ENCODE data around the gene MYO1B. TPM values are rescaled to one million over a fixed set of nuclear protein-coding genes. Genes with fewer than 3 reads are reported as not detected.

Gene MYO1B
- total RNA-seq, 1 experiment from 2014 or later, result 43.2 TPM

DNA sequence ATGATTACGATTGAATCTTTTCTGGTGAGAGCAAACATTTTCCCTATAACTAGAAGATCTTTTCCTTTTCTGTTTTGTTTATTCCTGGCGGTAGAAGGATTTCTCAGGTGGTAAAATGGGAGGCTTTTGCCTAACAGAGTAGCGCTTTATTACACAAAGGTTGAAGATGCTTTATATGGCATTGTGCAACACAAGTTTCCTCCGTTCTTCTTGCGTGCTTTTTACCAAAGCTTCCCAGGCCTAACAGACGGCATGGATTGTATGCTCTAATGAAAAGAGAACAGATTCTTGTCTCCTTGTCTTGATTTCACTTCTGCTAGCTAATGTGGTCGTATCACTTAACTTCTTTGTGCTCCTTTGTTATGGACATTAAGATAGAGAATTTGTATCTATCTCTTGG is 43.8 kb downstream of the MYO1B start:
- no peak overlapping the region for H2BK12ac ChIP-seq (ENCODE audit: insufficient read length, low read depth, low read length)
- no peak overlapping the region for H3K4me3 Mint-ChIP-seq
- peaks cover 8% of the 10 kb centered on the region for H3K79me1 ChIP-seq (ENCODE audit: insufficient read depth, low read depth, low read length, poor library complexity, severe bottlenecking)

More for the DNA sequence above, 43.8 kb downstream of the MYO1B start:
- H2AFZ ChIP-seq (ENCODE audit: low read length), result no peak overlapping the region
- no peak overlapping the region for H3K56ac ChIP-seq (ENCODE audit: insufficient read length, low read depth, low read length)
- H3K4ac ChIP-seq (ENCODE audit: low read depth, low read length), result no peak overlapping the region
- H3T11ph ChIP-seq (ENCODE audit: low read length), result no peak overlapping the region
- no peak overlapping the region for H3K9ac ChIP-seq (ENCODE audit: extremely low read depth, insufficient read length, low read length)
- no peaks in the 10 kb centered on the region for H3K23me2 ChIP-seq (ENCODE audit: insufficient read length, low read depth, low read length, poor library complexity, severe bottlenecking)
- DNase-seq, result no peak
- WGBS (ENCODE audit: extremely low coverage, insufficient read length, low lambda C conversion rate), result no CpG with 5 or more reads among the region's 7 CpGs
- no peaks in the 10 kb centered on the region; the same call in 1 of the 2 replicates for H3K79me2 ChIP-seq (ENCODE audit: insufficient read depth, low read length)
- no peak overlapping the region for H3K4me2 ChIP-seq (ENCODE audit: insufficient read depth, insufficient read length, low read length)
- no peak overlapping the region for H3K23ac ChIP-seq (ENCODE audit: insufficient read length, low read depth, low read length)
- no peak overlapping the region for H4K91ac ChIP-seq (ENCODE audit: insufficient read length, low read depth, low read length)
- no peak overlapping the region for H2BK20ac ChIP-seq (ENCODE audit: low read depth, low read length, poor library complexity, severe bottlenecking)
- no peak overlapping the region for H3K27ac ChIP-seq (ENCODE audit: insufficient read length, low read depth, low read length)
- H2AK5ac ChIP-seq (ENCODE audit: insufficient read length, low read length), result no peak overlapping the region
- H3K9me3 ChIP-seq (ENCODE audit: control insufficient read depth, low read depth, low read length), result no peaks in the 10 kb centered on the region
- H3K36me3 Mint-ChIP-seq (ENCODE audit: insufficient read depth in 1 of 3, low read depth in 3 of 3), result peaks cover 3 to 4% (median 3%) of the 10 kb centered on the region in 3 experiments; a peak in 5 of 7 replicates
- no peak overlapping the region for H4K5ac ChIP-seq (ENCODE audit: insufficient read length, low read depth, low read length)
- no peak overlapping the region for H3K14ac ChIP-seq (ENCODE audit: insufficient read depth, low read length)
- no peak overlapping the region for H2BK120ac ChIP-seq (ENCODE audit: low read depth, low read length, poor library complexity, severe bottlenecking)
- no peak overlapping the region for H4K8ac ChIP-seq (replicated peaks; ENCODE audit: insufficient read length, low read depth, low read length)
- no peak overlapping the region for H3K18ac ChIP-seq (ENCODE audit: insufficient read length, low read depth, low read length)
- TF ChIP-seq, protein P1, sequence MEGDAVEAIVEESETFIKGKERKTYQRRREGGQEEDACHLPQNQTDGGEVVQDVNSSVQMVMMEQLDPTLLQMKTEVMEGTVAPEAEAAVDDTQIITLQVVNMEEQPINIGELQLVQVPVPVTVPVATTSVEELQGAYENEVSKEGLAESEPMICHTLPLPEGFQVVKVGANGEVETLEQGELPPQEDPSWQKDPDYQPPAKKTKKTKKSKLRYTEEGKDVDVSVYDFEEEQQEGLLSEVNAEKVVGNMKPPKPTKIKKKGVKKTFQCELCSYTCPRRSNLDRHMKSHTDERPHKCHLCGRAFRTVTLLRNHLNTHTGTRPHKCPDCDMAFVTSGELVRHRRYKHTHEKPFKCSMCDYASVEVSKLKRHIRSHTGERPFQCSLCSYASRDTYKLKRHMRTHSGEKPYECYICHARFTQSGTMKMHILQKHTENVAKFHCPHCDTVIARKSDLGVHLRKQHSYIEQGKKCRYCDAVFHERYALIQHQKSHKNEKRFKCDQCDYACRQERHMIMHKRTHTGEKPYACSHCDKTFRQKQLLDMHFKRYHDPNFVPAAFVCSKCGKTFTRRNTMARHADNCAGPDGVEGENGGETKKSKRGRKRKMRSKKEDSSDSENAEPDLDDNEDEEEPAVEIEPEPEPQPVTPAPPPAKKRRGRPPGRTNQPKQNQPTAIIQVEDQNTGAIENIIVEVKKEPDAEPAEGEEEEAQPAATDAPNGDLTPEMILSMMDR (conservative IDR thresholded peaks at IDR 0.05), result no peak
- H4K20me1 ChIP-seq (ENCODE audit: control insufficient read depth, insufficient read depth, insufficient read length), result no peaks in the 10 kb centered on the region
- no peaks in the 10 kb centered on the region; the same call in 1 of the 2 replicates for H3K4me1 ChIP-seq (ENCODE audit: insufficient read depth, low read length)
- no peak overlapping the region for H2BK15ac ChIP-seq (ENCODE audit: low read depth, low read length)
- H3K27me3 ChIP-seq (ENCODE audit: insufficient read depth, low read length), result no peaks in the 10 kb centered on the region
- H3K27ac Mint-ChIP-seq, result no peak overlapping the region; a peak in 1 of 7 replicates
- peaks cover 27 to 32% of the 10 kb centered on the region in 2 experiments for H3K4me1 Mint-ChIP-seq
- H3K9me3 Mint-ChIP-seq, result no peaks in the 10 kb centered on the region
- no peak overlapping the region for H2BK5ac ChIP-seq (ENCODE audit: insufficient read length, low read length)
- H3K27me3 Mint-ChIP-seq (ENCODE audit: low read depth), result no peaks in the 10 kb centered on the region

Measured in H9 (cell line).